ENCODE data around the gene SF3B6. TPM values are rescaled to one million over a fixed set of nuclear protein-coding genes. Genes with fewer than 3 reads are reported as not detected.
A peak's percentile ranks its signal among the peaks of the same experiment; 100 is the strongest.
"Not testable (repeated sequence)": the region's sequence is repeated elsewhere in the genome, so short reads cannot be mapped to it uniquely, and the experiment has no call there.

Gene SF3B6
- total RNA-seq, 1 donor, result 146 TPM

GRCh38 chr2:24046930-24047702 lies 29.0 kb downstream of the SF3B6 start, which contains the start of gene WDCP:
WDCP (minus strand) TSS chr2:24047391; CDS start chr2:24039494, 7,897 bp downstream.
- no peak for TF ChIP-seq CTCF (IDR thresholded peaks at IDR 0.05; ENCODE audit: insufficient read depth, low read depth, low read length)
- peak; percentile 99 for DNase-seq (ENCODE audit: low read depth)
- H3K4me3 ChIP-seq (ENCODE audit: low read depth, low read length), result peak within 1 kb of the TSS; percentile 81

- DNase-seq (ENCODE audit: low read depth), result no peak
- no peak for TF ChIP-seq CTCF (IDR thresholded peaks at IDR 0.05; ENCODE audit: insufficient read depth, low read depth, low read length)
- peak overlapping the region; percentile 81 for H3K4me3 ChIP-seq (ENCODE audit: low read depth, low read length)
Measured at GRCh38 chr2:24046599-24046929, 29.6 kb downstream of the SF3B6 start.

GRCh38 chr2:24045511-24046508 lies 30.3 kb downstream of the SF3B6 start:
- DNase-seq (ENCODE audit: low read depth), result no peak
- TF ChIP-seq CTCF (IDR thresholded peaks at IDR 0.05; ENCODE audit: insufficient read depth, low read depth, low read length), result no peak
- H3K4me3 ChIP-seq (ENCODE audit: low read depth, low read length), result peak overlapping the region; percentile 81

- not testable (repeated sequence) for DNase-seq (ENCODE audit: low read depth); H3K4me3 ChIP-seq (ENCODE audit: low read depth, low read length)
Measured at GRCh38 chr2:24043133-24043532, 33.0 kb downstream of the SF3B6 start.

GRCh38 chr2:24040511-24040910 lies 35.6 kb downstream of the SF3B6 start:
- no peak overlapping the region for H3K4me3 ChIP-seq (ENCODE audit: low read depth, low read length)
- no peak for DNase-seq (ENCODE audit: low read depth)
- no peak for TF ChIP-seq CTCF (IDR thresholded peaks at IDR 0.05; ENCODE audit: insufficient read depth, low read depth, low read length)

- no peak for DNase-seq (ENCODE audit: low read depth)
- TF ChIP-seq CTCF (IDR thresholded peaks at IDR 0.05; ENCODE audit: insufficient read depth, low read depth, low read length), result no peak
- no peak overlapping the region for H3K4me3 ChIP-seq (ENCODE audit: low read depth, low read length)
Measured at GRCh38 chr2:24038786-24039499, 37.2 kb downstream of the SF3B6 start.
